COR-L47 (cell line): Measurements from ENCODE around the gene PPP6R3.
A peak's percentile ranks its signal among the peaks of the same experiment; 100 is the strongest.
"Not testable (repeated sequence)": the region's sequence is repeated elsewhere in the genome, so short reads cannot be mapped to it uniquely, and the experiment has no call there.

Source experiments
- DNase-seq: peaks from one replicate; lab custom pipeline; 2025; lab: John Stamatoyannopoulos, UW

Gene PPP6R3

DNA sequence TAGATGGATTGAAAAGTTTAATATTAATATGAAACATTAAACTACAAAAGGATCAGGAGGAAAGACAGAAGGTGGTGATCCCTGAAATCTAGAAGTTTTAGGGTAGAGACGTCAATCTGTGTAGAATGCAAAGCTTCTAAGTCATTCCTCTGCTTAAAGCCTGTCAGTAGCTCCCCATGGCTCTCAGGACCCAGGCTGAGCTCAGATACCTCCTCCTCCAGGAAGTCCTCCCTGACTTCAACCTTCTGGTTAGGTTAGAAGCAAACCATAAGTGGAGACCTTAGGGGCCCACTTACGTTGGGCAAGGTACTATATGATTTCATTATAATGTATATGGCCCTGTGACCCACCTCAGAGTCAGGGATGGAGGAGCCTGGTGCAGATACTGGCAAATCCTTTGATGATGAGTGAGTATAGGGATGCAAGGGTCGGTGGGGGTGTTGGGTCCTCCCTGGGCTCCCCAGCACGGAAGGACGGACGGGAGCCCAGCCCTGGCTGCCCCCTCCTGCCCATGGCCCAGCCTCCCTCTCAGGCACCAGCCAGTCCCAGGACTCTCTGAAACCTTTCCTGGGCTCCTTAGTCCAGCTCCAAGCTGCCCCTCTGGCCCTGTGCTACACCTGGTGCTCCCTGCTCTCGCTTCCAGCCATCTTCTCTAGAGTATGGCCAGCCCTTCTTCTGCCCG is 3.2 kb upstream of the PPP6R3 start:
- no peak for DNase-seq

DNA sequence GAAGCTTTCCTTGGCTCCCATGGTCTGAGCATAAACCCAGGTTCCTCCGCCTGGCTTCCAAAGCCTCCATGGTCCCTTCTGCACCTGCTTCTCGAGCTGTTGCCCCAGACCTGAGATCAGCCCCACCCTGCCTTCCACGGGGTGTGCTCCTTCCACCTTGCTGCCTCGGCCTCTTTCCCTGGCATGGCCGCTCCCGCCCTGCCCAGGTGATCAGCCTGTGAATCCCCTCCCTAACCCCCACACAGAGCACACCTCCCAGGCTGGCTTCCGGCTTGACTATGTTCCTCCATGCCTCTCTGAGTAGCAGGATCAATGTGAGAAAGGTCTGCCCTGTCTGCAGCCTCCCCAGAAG is 2.7 kb upstream of the PPP6R3 start:
- no peak for DNase-seq

DNA sequence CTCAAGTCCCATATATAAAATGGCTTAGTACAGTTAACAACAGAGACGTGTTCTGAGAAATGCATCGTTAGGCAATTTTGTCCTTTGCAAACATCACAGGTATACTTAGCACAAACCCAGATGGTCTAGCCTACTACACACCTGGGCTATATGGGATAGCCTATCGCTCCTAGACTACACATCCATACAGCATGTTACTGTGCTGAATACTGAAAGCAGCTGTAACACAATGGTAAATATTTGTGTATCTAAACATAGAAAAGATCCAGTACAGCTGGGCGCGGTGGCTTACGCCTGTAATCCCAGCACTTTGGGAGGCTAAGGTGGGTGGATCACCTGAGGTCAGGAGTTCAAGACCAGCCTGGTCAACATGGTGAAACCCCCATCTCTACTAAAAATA is 2.2 kb upstream of the PPP6R3 start:
- not testable (repeated sequence) for DNase-seq

- DNase-seq = peak; percentile 99
Measured at GRCh38 chr11:68459886-68460740, 439 bp upstream of the PPP6R3 start.

DNA sequence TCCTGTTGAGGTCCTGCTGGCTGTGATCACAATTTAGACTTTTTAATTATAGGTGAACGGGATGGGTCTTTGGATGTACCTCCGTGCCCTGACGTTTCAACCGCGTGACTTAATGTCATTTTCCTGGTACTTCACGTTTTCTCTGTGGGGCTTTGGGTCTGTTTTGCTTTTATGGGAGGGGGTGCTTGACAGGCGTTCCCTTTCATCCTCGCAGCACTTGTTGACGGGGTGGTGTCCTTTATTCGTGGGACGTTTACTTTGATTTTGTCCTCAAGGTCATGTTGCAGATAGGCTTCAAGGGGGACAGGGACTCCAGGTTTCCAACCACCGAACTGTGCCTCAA is 994 bp downstream of the PPP6R3 start:
- no peak for DNase-seq

- no peak for DNase-seq
Measured at GRCh38 chr11:68463714-68464113, 3.2 kb downstream of the PPP6R3 start.

- DNase-seq = no peak
Measured at GRCh38 chr11:68467201-68467834, 6.8 kb downstream of the PPP6R3 start.

- DNase-seq = no peak
Measured at GRCh38 chr11:68468217-68468828, 7.8 kb downstream of the PPP6R3 start.

DNA sequence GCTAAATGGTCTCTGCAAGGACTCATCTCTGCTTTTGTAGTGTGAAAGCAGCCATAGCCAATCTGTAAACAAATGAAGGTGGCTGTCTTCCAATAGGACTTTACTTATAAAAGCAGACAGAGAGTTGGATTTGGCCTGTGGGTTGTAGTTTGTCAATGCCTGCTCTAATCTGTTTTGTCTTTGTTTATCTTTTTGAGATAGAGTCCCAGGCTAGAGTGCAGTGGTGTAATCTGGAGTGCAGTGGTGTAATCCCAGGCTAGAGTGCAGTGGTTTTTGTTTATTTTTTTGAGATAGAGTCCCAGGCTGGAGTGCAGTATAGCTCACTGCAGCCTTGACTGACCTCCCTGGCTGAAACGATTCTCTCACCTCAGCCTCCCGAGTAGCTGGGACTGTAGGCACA is 8.6 kb downstream of the PPP6R3 start:
- no peak for DNase-seq

GRCh38 chr11:68469642-68470041 is 9.1 kb downstream of the PPP6R3 start:
- DNase-seq = no peak

DNA sequence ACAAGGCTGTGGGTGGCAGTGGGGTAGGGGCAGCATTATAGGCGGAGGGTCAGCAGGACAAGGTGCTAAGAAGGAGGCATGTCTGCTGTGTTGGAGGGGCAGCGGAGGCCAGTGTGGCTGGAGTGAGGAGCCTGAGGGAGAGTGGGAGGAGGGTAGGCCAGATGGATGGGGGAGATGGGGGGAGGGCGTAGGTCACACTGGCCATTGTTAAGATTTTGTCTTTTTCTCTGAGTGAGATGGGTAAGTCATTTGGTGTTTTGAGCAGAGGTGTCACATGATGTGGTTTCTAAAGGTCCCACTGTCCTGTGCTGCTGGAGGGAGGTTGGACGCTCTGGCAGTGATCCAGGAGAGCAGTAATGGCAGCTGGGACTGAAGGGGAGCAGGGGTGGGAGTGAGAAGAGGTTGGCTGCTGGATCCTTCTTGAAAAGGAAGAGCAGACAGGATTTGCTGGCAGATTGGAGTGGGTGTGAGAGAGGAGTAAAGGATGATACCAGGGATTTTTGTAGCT is 9.8 kb downstream of the PPP6R3 start:
- DNase-seq = no peak

DNA sequence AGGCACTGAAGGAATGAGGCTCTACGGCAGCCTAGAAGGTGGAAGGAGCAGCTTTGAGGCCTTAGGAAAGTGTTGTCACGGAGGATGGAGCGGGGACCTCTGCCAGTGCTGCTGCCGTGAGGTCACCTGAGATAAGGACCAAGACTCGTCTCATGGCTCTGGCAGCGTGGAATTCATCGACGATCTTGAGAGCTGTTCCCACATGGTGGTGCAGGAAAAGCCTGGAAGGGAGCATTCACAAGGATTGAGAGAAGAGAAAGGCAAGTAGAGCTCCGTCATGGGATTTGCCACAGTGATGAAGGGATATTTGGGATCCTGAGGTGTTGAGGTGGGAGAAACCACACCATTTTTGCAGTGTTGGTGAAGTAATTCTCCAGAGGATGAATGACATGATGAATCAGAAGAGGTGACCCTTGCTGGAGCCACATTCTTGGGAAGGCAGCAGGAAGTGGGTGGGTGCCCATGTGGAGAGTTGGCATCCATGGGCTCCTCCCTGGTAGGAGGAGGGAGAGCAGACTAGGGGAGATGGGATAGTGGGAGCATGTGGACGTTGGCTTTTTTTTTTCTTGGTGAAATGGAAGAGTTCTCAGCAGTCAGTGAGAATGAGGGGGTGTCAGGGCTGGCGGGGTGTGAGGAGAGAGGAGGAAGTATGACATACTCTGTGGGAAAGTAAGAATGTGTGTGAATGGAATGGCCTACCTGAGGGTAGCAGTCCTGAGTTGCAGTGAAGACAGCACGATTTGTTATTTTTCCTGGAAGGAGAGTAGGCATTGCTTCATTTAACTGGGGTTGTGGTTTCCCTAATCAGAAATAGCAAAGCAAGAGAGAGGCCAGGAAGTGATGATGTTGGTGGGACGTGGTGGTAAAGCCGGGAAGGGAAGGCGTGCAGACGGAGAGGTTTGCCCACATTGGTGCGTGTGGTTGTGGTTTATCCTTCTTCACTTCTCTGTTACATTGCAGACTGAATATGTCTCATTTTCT is 11.1 kb downstream of the PPP6R3 start:
- no peak for DNase-seq

DNA sequence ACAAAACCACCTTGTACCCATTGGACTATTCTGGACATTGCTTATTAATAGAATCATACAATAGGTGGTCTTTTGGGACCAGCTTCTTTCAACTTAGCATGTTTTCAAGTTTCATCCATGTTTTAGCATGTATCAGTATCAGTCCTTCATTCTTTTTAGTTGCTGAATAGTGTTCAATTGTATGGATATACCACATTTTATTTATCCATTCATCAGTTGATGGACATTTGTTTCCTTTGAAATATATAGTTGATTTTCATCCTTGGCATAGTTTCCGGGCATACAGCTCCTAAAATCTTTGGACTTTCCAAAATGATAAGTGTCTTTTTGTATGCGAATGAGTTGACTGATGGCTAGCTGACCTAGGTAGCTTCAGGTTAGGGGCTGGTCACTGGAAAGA is 12.2 kb downstream of the PPP6R3 start:
- no peak for DNase-seq

DNA sequence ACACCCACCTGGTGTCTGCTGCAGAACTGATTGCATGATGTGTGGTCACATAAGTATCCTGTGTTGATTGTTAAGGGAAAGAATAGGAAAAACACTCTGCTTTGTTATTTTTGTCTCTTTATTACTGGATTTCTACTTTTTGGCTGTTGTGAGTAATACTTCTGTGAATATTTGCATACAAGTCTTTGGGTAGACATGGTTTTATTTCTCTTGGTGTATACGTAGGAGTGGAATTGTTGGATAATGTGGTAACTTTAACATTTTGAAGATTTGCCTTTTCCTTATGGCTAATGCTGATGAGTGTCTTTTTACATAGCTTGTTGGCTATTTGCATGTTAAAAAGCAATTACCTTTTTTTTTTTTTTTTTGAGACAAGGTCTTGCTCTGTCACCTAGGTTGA is 13.1 kb downstream of the PPP6R3 start:
- DNase-seq = no peak

GRCh38 chr11:68475626-68476025 is 15.1 kb downstream of the PPP6R3 start:
- not testable (repeated sequence) for DNase-seq

DNA sequence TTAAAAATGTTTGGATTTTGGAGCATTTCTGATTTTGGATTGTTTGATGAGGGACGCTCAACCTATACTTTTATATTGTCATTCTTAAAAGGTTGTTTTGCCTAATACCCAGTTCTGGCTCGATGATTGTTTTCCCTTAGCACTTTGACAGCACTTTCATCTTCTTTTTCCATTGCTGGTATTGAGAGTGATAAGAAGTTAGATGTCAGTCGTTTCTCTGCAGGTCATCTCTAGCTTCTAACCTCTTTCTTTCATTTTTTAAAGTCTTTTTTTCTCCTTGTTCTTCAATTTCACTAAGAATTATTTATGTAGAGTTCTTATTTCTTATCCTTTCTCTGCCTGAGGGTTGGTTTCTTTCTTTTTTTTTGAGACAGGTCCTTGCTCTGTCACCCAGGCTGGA is 18.8 kb downstream of the PPP6R3 start:
- no peak for DNase-seq

GRCh38 chr11:68480193-68480592 is 19.6 kb downstream of the PPP6R3 start:
- DNase-seq = no peak

DNA sequence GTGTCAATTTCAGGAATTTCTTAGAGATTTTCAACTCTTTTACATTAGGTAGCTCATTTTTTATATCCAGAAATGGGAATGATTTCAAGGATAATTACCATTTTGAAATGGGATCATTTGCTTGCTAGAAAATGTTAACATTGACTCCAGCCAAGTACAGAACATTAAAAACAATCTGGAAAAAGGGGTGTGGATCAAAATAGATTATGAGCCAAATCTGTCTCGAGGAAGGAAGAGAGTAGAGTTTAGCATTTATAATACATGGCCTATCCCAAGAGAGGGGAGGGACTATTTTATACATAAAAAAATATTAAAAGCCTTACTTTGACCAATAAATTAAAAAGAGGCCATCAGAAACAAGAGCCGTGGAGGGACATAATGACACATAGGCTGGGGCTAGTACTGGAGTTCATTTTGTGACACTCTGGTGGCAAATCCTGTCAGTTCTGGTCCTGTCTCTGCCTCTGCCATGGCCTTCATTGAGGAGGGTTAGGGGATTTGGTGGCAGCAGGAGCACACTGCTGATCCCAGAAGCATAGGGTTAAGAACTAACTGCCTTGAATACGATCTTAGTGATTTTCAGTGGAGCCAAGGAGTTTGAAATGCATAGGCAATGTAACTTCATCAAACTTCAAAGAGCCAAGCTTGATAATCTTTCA is 20.4 kb downstream of the PPP6R3 start:
- no peak for DNase-seq

GRCh38 chr11:68481579-68482240 is 21.2 kb downstream of the PPP6R3 start:
- no peak for DNase-seq

DNA sequence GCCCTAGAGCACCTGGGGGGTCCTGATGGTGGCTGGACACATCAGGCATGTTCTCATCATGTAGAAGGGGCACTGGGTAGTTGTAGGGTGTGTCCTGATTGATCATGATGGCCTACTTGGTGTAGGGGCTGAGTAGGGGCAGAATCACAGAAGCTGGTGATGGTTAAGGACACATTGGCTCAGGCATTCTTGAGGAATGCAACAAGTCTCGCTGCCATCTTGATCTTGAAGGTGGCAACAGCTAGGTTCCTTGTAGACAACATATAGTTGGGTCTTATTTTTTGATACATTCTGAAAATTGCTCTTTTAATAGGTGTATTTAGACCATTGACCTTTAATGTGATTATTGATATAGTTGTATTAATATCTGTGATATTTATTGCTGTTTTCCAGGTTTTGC is 28.1 kb downstream of the PPP6R3 start:
- DNase-seq = no peak
